NCI-H2107 (cell line): ENCODE data around the gene PRKAR1B.
"Not testable (repeated sequence)": the region's sequence is repeated elsewhere in the genome, so short reads cannot be mapped to it uniquely, and the experiment has no call there.

Source experiments
- DNase-seq: peaks from one replicate; lab custom pipeline; 2025; lab: John Stamatoyannopoulos, UW

The PRKAR1B gene

DNA sequence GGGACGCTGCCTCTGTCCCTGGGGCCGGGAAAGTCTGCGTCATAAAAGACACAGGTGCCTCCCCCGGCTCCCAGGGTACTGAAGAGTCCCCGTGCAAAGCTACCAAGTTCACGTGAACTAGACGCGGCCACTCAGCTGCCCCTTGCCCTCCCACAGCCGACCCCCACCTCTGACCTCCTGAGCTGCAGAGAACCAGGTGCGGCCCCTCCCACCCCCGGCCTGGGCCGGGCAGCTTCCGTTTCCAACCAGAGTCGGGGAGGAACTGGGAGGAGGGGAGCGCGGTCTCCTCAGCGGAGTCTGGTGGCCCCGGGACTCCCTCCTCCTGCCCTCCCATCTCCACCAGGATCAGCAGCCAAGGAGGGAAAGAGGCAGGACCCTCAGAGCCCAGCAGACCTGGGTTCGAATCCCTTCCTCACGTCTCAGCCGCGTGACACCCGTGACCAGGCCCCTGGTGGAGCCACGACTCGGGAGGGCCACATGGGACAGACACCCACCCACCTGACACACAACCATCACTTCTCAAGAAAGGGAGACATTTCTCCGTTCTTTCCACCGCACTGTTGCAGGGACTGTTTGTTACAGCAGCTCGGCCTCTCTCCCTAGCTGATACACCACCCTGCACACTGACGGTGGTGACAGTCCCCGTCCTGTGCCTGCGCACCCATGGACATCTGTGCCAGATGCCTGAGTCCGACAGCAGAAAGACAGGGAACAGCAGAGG lies 170.1 kb downstream of the PRKAR1B start:
- no peak for DNase-seq

- DNase-seq, result no peak
Measured at GRCh38 chr7:556291-556826, 170.7 kb downstream of the PRKAR1B start.

GRCh38 chr7:555551-556160 lies 171.4 kb downstream of the PRKAR1B start:
- no peak for DNase-seq

GRCh38 chr7:553636-554111 lies 173.4 kb downstream of the PRKAR1B start:
- DNase-seq, result no peak

GRCh38 chr7:552868-553635 lies 174.0 kb downstream of the PRKAR1B start:
- DNase-seq, result no peak

DNA sequence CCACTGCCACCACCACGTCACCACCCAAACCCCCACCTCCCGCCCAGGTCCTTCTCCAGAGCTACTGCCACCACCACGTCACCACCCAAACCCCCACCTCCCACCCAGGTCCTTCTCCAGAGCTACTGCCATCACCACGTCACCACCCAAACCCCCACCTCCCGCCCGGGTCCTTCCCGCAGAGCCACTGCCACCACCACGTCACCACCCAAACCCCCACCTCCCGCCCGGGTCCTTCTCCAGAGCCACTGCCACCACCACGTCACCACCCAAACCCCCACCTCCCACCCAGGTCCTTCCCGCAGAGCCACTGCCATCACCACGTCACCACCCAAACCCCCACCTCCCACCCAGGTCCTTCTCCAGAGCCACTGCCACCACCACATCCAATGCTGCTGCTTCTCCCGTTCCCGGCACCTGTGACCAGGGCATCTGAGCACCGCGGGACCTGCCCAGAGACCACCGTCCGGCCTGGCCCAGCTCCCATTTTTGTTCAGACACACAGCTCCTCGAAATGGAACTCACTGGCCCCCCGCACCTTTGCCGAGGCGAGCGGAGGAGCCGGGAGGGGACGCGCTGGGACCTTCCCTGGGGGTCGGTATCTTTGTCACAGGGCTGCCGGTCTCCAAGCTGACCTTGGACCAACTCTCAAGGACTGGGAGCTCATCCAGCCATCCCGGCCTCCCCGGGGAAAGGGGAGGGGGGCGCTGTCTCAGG lies 174.8 kb downstream of the PRKAR1B start:
- DNase-seq, result not testable (repeated sequence)

DNA sequence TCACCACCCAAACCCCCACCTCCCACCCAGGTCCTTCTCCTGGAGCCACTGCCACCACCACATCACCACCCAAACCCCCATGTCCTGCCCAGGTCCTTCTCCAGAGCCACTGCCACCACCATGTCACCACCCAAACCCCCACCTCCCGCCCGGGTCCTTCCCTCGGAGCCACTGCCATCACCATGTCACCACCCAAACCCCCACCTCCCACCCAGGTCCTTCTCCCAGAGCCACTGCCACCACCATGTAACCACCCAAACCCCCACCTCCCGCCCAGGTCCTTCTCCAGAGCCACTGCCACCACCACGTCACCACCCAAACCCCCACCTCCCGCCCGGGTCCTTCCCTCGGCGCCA lies 175.5 kb downstream of the PRKAR1B start:
- DNase-seq, result not testable (repeated sequence)

- no peak for DNase-seq
Measured at GRCh38 chr7:550881-551614, 176.0 kb downstream of the PRKAR1B start.

- no peak for DNase-seq
Measured at GRCh38 chr7:549891-550625, 177.0 kb downstream of the PRKAR1B start.

DNA sequence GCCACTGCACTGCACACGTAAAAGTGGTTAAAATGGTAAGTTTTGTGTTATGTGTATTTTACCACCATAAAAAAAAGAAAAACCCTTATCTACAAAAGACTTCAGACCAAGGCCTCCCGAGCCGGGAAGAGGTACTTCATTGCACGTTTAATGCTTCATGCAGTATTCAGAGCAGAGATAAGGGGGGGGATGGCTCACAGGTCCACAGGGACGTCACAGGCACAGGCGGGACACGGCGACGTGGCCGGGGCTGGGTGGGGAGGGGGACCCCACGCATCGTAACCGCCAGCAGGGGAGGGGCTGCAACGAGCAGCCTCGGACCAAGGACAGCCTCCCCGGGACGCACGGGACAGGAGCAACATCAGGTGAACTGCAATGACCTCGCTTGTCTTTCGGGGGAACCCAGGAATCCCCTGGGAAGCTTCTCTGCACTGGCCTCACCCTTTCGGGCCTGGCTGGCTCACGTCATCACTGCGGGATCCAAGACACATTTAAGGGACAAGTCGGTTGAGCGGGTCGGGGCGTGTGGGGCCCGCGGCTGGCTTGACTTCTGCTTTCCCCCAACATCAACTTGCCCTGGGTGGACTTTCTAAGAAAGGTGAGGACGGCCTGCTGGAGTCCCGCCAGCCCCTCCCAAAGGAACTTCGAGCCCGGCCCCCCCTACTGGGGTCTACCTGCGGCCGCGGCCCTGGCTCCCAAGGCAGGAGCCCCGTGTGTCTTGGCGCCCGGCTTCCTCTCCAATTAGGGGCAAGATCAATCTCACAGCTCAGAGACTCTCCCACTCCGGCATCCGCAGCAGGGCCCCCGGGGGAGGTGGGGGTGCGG lies 177.8 kb downstream of the PRKAR1B start:
- DNase-seq, result no peak

- no peak for DNase-seq
Measured at GRCh38 chr7:548401-548800, 178.7 kb downstream of the PRKAR1B start.

DNA sequence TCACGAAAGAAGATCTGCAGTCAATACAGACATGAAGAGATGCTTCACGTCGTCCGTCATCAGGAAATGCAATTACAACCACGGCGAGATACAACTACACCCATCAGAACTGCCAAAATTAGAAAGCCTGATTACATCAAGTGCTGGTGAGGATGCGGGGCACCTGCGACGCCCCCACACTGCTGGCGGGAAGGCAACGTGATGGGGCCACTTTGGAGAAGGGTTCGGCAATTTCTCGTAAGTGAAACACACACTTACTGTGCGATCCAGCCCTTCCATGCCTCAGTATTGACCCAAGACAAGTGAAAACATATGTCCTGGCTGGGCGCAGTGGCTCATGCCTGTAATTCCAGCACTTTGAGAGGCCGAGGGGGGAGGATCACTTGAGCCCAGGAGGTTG lies 181.6 kb downstream of the PRKAR1B start:
- no peak for DNase-seq

DNA sequence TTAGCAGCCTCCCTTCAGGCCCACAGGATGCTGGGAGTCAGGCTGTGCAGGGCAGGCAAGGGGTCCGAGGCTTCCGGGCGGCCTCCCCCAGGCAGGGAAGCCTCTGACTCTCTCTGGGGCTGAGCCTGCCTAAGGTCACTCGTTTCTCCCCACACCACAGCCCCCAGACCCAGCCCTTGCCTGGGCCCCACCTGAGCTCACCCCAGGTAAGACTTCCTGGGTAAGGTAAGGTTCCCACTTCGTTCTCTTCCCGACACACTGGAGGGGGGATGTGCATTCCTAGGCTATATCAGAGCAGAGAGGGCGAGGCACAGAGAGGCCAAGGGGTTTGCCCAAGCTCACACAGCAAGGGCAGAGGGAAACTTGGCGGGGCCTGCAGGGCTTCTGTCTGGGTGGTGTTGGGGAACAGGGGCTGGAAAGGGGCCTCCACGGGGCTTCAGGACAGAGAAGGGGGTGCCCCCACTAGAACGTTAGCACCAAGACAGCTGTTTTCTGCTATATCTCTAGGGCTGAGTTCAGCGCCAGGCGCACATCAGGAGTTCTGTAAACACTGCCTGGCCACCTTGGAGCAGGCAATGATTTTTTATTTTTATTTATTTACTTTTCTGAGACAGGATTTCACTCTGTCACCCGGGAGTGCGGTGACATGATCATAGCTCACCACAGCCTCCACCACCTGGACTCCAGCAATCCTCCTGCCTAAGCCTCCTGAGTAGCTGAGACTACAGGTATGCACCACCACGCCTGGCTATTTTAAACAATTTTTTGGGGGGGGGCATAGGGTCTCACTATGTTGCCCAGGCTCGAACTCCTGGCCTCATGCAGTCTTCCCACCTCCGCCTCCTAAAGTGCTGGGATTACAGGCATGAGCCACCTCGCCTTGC lies 182.5 kb downstream of the PRKAR1B start:
- no peak for DNase-seq

GRCh38 chr7:543501-544337 lies 183.4 kb downstream of the PRKAR1B start:
- no peak for DNase-seq

- DNase-seq, result no peak
Measured at GRCh38 chr7:542713-543500, 184.2 kb downstream of the PRKAR1B start.

DNA sequence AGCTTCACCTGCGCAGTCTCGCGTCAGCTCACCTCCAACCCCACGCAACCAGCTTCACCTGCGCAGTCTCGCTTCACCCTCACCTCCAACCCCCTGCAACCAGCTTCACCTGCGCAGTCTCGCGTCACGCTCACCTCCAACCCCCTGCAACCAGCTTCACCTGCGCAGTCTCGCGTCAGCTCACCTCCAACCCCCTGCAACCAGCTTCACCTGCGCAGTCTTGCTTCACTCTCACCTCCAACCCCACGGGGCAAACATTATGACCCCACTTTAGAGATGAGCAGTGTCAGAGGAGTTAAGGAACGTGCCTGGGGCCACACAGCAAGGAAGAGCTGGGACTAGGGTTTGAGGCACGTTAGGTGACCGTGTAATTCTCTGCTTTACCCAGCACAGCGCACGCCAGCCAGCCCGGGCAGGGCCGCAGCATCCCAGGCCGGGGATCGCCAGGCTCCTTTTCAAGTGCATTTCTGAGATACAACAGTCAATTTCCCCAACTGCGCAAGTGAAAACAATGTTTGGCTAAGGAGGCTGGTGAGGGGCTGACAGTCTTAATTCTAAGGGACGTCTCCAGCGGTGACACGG lies 184.9 kb downstream of the PRKAR1B start:
- no peak for DNase-seq

DNA sequence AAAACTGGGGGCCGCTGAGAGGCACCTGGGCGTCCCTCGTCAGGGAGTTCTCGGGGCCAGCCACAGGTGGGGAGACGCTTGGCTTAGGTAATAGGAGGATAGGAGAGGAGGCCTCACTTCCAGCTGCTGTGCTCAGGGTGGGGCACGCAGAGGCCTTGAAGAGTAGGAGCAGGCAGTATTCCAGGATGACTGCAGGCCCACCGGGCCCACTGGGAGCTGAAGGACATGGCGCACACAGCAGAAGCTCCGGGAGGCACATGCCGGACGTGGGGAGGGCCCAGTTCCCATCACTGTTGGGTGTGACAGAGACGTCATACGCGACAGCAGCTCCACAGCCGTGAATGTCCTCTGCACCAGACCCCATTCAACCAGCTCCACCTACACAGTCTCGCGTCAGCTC lies 185.4 kb downstream of the PRKAR1B start:
- DNase-seq, result no peak
